SH-SY5Y (cell line): Measurements from ENCODE around the gene ETS1.

Source experiments
- GATA2 ChIP-seq: IDR thresholded peaks from 2 replicates; pipeline ENCODE4 v1.6.1; 2011; ENCODE audit warnings: mild to moderate bottlenecking, low read depth, low read length
- GATA3 ChIP-seq: IDR thresholded peaks from 2 replicates; pipeline ENCODE4 v1.6.1; 2011; ENCODE audit warnings: low read depth, mild to moderate bottlenecking, low read length, moderate library complexity

- no peak for TF ChIP-seq GATA2
- no peak for TF ChIP-seq GATA3
These were observed 98.9 kb downstream of the ETS1 start for GRCh38 chr11:128488471-128488870.
